K562 (cell line): ENCODE results near the gene ST7. TPM values are rescaled to one million over a fixed set of nuclear protein-coding genes. Genes with fewer than 3 reads are reported as not detected.

Experiments used
- BRD9 ChIP-seq: fragments of 450-650 bp; IDR thresholded peaks from 2 replicates; pipeline ENCODE4 v1.6.1; 2018; ENCODE audit warnings: low read depth; ENCODE audit not compliant: partially characterized antibody
- CC2D1A ChIP-seq: fragments of 450-650 bp; IDR thresholded peaks from 2 replicates; pipeline ENCODE4 v1.6.1; 2017; ENCODE audit warnings: mild to moderate bottlenecking
- CEBPB ChIP-seq: fragments of 450-650 bp; IDR thresholded peaks from 2 replicates; pipeline ENCODE4 v1.6.1; 2016; ENCODE audit warnings: missing genetic modification characterization, missing compliant biosample characterization
- GATA2 ChIP-seq: sonication (generic); formaldehyde crosslinking; IDR thresholded peaks from 2 replicates; pipeline ENCODE4 v1.4.0; 2020; ENCODE audit warnings: mild to moderate bottlenecking, missing genetic modification reagents
- GTF2A2 ChIP-seq: IDR thresholded peaks from 2 replicates; pipeline ENCODE4 v1.6.1; 2016; ENCODE audit warnings: mild to moderate bottlenecking, missing genetic modification characterization, missing compliant biosample characterization
- NBN ChIP-seq: fragments of 450-650 bp; IDR thresholded peaks from 2 replicates; pipeline ENCODE4 v1.6.1; 2016; ENCODE audit warnings: low read depth, mild to moderate bottlenecking
- POLR2H ChIP-seq: IDR thresholded peaks from 2 replicates; pipeline ENCODE4 v1.6.1; 2016; ENCODE audit warnings: missing genetic modification characterization, low read depth, mild to moderate bottlenecking, control low read depth, missing compliant biosample characterization, moderate library complexity
- STAT5A ChIP-seq: IDR thresholded peaks from 2 replicates; pipeline ENCODE4 v1.6.1; 2012; ENCODE audit warnings: low read length, inconsistent platforms, borderline replicate concordance
- TBL1XR1 ChIP-seq, 2 experiments: IDR thresholded peaks; 2 replicates each; pipeline ENCODE4 v1.6.1; 2012; ENCODE audit warnings: improper control_type of control experiment in 2 of 2, low read length in 2 of 2, mild to moderate bottlenecking in 1 of 2
- ZNF239 ChIP-seq: fragments of 250-450 bp; sonication (Bioruptor Pico); IDR thresholded peaks from 2 replicates; pipeline ENCODE4 v1.4.0; 2020; ENCODE audit warnings: mild to moderate bottlenecking
- ZNF316 ChIP-seq: fragments of 450-650 bp; IDR thresholded peaks from 2 replicates; pipeline ENCODE4 v1.6.1; 2016
- polyA plus RNA-seq, 8 experiments: library from polyadenylated mRNA; depleted of rRNA in 4 of 8; stranded (reverse) in 5 of 8; unstranded in 3 of 8; fragments of >200 nt; fragmentation: Nextera tagmentation in 2 of 8; fragmentation: Illumina TruSeq in 1 of 8; extraction: Ambion mirVana in 2 of 8; extraction: Trizol in 1 of 8; gene quantifications; 2 replicates each; pipeline versions ENCODE4 v1.2.1 to v1.2.3, GENCODE V29; 2011 to 2014; ENCODE audit warnings: inconsistent platforms in 1 of 8, missing spikeins in 1 of 8
- total RNA-seq, 7 experiments: library from RNA; depleted of rRNA in 6 of 7; stranded (reverse); fragments of >200 nt in 6 of 7; fragmentation: Illumina TruSeq in 2 of 7; extraction: Trizol in 2 of 7; gene quantifications; 2 replicates each; pipeline versions ENCODE4 v1.2.1 to v1.2.3, GENCODE V29; 2011 to 2021; ENCODE audit warnings: low replicate concordance in 1 of 7
- TF ChIP-seq, protein P1 (sequence below): fragments of 200-400 bp; formaldehyde crosslinking; IDR thresholded peaks from 2 replicates; pipeline ENCODE4 v1.6.1; 2017; ENCODE audit warnings: mild to moderate bottlenecking, low read depth, low read length, moderate library complexity
- TF ChIP-seq, protein P2 (sequence below), 3 experiments: fragments of 200-800 bp in 1 of 3; fragments of 250-450 bp in 1 of 3; fragments of 450-650 bp in 1 of 3; sonication (Bioruptor Pico) in 1 of 3; sonication (Bioruptor generic) in 1 of 3; formaldehyde crosslinking in 1 of 3; IDR thresholded peaks; 2 replicates each; pipeline versions ENCODE4 v1.6.1 to v1.8.0; 2016 to 2022; ENCODE audit warnings: mild to moderate bottlenecking in 2 of 3, missing genetic modification characterization in 2 of 3, missing compliant biosample characterization in 1 of 3, moderate library complexity in 1 of 3
- TF ChIP-seq, protein P3 (sequence below): sonication (generic); formaldehyde crosslinking; IDR thresholded peaks from 2 replicates; pipeline ENCODE4 v1.8.0; 2022; ENCODE audit warnings: missing genetic modification reagents, mild to moderate bottlenecking, borderline replicate concordance
- TF ChIP-seq, protein P4 (sequence below), 3 experiments: IDR thresholded peaks in 2 of 3; conservative IDR thresholded peaks in 1 of 3; 2 replicates each; pipeline ENCODE4 v1.5.1; 2011 to 2012; ENCODE audit warnings: low read length in 3 of 3, mild to moderate bottlenecking in 3 of 3, control low read depth in 2 of 3, improper control_type of control experiment in 1 of 3, inconsistent platforms in 1 of 3, low read depth in 1 of 3, mixed read lengths in 1 of 3, moderate library complexity in 1 of 3; ENCODE audit not compliant: insufficient read depth in 2 of 3
- TF ChIP-seq, protein P5 (sequence below): sonication (generic); formaldehyde crosslinking; IDR thresholded peaks from 2 replicates; pipeline ENCODE4 v1.8.0; 2022; ENCODE audit warnings: missing genetic modification reagents, mild to moderate bottlenecking, moderate library complexity, borderline replicate concordance

The ST7 gene
- total and polyA plus RNA-seq, 9 of the 15 experiments (the other 6 are each of a cell fraction or from before 2014, with no cell fraction given) = 23.9 to 56.3 (median 36.9) TPM

DNA sequence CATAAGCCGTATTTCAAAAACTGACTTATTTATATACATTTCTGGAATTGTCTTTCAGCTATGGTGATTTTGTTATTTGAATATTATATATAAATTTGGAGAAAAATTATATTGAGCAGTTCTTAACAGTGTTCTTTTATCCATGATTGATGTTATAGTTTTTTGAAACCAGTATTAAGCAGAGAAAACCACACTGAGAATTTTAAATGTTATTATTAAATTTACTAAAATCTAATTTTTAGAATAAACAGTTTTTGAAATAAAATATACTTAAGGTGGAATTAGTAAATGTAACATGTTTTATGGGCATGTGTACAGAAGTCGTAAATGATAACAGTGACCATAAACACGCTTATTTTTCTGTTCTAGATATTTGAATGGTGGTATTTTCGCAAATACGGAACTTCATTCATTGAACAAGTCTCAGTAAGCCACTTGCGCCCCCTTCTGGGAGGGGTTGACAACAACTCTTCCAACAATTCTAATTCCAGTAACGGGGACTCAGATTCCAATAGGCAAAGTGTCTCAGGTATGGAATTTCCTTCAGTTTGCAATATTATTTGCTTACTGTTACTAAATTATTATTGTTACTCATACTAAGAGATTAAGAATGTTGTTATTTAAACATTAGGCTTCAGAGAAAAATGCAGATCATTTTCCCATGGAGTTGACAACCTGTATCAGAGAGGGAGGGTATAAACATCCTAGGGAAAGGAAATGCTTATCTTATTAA lies 166.1 kb downstream of the ST7 start (continued):
- TF ChIP-seq TBL1XR1 (IDR thresholded peaks at IDR 0.05; ENCODE audit: low read length in 2 of 2) (peak in 1 of 2 experiments; percentile 41; a peak in 1 of 4 replicates), CC2D1A (peak; percentile 91), GTF2A2 (tag) (peak; percentile 29; the same call in 1 of the 2 replicates), ZNF316 (peak; percentile 80), POLR2H (tag) (peak; percentile 67), BRD9 (peak; percentile 29), ZNF239 (CRISPR knock-in tag) (no peak), NBN (0 out of 2 replicates have a peak, but pooled peaks have one; percentile 51), GATA2 (CRISPR knock-in tag) (no peak), STAT5A (0 out of 2 replicates have a peak, but pooled peaks have one; percentile 16), CEBPB (tag) (no peak)
- TF ChIP-seq, protein P1, sequence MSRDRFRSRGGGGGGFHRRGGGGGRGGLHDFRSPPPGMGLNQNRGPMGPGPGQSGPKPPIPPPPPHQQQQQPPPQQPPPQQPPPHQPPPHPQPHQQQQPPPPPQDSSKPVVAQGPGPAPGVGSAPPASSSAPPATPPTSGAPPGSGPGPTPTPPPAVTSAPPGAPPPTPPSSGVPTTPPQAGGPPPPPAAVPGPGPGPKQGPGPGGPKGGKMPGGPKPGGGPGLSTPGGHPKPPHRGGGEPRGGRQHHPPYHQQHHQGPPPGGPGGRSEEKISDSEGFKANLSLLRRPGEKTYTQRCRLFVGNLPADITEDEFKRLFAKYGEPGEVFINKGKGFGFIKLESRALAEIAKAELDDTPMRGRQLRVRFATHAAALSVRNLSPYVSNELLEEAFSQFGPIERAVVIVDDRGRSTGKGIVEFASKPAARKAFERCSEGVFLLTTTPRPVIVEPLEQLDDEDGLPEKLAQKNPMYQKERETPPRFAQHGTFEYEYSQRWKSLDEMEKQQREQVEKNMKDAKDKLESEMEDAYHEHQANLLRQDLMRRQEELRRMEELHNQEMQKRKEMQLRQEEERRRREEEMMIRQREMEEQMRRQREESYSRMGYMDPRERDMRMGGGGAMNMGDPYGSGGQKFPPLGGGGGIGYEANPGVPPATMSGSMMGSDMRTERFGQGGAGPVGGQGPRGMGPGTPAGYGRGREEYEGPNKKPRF = no peak
- TF ChIP-seq, protein P2, sequence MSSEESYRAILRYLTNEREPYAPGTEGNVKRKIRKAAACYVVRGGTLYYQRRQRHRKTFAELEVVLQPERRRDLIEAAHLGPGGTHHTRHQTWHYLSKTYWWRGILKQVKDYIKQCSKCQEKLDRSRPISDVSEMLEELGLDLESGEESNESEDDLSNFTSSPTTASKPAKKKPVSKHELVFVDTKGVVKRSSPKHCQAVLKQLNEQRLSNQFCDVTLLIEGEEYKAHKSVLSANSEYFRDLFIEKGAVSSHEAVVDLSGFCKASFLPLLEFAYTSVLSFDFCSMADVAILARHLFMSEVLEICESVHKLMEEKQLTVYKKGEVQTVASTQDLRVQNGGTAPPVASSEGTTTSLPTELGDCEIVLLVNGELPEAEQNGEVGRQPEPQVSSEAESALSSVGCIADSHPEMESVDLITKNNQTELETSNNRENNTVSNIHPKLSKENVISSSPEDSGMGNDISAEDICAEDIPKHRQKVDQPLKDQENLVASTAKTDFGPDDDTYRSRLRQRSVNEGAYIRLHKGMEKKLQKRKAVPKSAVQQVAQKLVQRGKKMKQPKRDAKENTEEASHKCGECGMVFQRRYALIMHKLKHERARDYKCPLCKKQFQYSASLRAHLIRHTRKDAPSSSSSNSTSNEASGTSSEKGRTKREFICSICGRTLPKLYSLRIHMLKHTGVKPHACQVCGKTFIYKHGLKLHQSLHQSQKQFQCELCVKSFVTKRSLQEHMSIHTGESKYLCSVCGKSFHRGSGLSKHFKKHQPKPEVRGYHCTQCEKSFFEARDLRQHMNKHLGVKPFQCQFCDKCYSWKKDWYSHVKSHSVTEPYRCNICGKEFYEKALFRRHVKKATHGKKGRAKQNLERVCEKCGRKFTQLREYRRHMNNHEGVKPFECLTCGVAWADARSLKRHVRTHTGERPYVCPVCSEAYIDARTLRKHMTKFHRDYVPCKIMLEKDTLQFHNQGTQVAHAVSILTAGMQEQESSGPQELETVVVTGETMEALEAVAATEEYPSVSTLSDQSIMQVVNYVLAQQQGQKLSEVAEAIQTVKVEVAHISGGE (CRISPR knock-in tag; IDR thresholded peaks at IDR 0.05) = no peak
- TF ChIP-seq, protein P3, sequence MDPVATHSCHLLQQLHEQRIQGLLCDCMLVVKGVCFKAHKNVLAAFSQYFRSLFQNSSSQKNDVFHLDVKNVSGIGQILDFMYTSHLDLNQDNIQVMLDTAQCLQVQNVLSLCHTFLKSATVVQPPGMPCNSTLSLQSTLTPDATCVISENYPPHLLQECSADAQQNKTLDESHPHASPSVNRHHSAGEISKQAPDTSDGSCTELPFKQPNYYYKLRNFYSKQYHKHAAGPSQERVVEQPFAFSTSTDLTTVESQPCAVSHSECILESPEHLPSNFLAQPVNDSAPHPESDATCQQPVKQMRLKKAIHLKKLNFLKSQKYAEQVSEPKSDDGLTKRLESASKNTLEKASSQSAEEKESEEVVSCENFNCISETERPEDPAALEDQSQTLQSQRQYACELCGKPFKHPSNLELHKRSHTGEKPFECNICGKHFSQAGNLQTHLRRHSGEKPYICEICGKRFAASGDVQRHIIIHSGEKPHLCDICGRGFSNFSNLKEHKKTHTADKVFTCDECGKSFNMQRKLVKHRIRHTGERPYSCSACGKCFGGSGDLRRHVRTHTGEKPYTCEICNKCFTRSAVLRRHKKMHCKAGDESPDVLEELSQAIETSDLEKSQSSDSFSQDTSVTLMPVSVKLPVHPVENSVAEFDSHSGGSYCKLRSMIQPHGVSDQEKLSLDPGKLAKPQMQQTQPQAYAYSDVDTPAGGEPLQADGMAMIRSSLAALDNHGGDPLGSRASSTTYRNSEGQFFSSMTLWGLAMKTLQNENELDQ (CRISPR knock-in tag) = no peak
- TF ChIP-seq, protein P4, sequence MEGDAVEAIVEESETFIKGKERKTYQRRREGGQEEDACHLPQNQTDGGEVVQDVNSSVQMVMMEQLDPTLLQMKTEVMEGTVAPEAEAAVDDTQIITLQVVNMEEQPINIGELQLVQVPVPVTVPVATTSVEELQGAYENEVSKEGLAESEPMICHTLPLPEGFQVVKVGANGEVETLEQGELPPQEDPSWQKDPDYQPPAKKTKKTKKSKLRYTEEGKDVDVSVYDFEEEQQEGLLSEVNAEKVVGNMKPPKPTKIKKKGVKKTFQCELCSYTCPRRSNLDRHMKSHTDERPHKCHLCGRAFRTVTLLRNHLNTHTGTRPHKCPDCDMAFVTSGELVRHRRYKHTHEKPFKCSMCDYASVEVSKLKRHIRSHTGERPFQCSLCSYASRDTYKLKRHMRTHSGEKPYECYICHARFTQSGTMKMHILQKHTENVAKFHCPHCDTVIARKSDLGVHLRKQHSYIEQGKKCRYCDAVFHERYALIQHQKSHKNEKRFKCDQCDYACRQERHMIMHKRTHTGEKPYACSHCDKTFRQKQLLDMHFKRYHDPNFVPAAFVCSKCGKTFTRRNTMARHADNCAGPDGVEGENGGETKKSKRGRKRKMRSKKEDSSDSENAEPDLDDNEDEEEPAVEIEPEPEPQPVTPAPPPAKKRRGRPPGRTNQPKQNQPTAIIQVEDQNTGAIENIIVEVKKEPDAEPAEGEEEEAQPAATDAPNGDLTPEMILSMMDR (IDR thresholded peaks at IDR 0.05 in 2 of 3, conservative IDR thresholded peaks at IDR 0.05 in 1 of 3; ENCODE audit: insufficient read depth in 2 of 3, low read depth in 1 of 3, low read length in 3 of 3) = peak; percentile 90 to 98 (median 92)
- TF ChIP-seq, protein P5, sequence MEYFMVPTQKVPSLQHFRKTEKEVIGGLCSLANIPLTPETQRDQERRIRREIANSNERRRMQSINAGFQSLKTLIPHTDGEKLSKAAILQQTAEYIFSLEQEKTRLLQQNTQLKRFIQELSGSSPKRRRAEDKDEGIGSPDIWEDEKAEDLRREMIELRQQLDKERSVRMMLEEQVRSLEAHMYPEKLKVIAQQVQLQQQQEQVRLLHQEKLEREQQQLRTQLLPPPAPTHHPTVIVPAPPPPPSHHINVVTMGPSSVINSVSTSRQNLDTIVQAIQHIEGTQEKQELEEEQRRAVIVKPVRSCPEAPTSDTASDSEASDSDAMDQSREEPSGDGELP = no peak
